OCI-LY3 (cell line): ENCODE data around the gene TNRC6C.

Experiments used
- H2AFZ ChIP-seq: fragments of 200-600, 300-600 bp; shearing (Covaris generic); 2 replicates; pipeline ENCODE4 v1.6.0; 2014; ENCODE audit warnings: antibody characterized with exemption, low read depth, low read length
- H3K27ac ChIP-seq: fragments of 200-600, 300-600 bp; sonication (generic); 2 replicates; pipeline ENCODE4 v1.5.1; 2014; ENCODE audit warnings: mild to moderate bottlenecking, low read length, moderate library complexity, mixed read lengths
- H3K27me3 ChIP-seq: fragments of 200-600, 300-600 bp; sonication (generic); 2 replicates; pipeline ENCODE4 v1.6.1; 2014; ENCODE audit warnings: low read depth, low read length, mixed read lengths
- H3K36me3 ChIP-seq: fragments of 200-600, 300-600 bp; sonication (generic); replicated peaks from 2 replicates; pipeline ENCODE3; 2014; ENCODE audit warnings: low read depth, low read length, mixed read lengths
- H3K4me1 ChIP-seq: fragments of 300-600, 200-600 bp; sonication (generic); 2 replicates; pipeline ENCODE4 v1.6.1; 2014; ENCODE audit warnings: low read length, mixed read lengths
- H3K4me2 ChIP-seq: fragments of 200-600, 300-600 bp; sonication (generic); 2 replicates; pipeline ENCODE4 v1.6.1; 2014; ENCODE audit warnings: low read length, mixed read lengths
- H3K4me3 ChIP-seq: fragments of 300-600, 200-600 bp; sonication (generic); 2 replicates; pipeline ENCODE4 v1.5.1; 2014; ENCODE audit warnings: antibody characterized with exemption, mild to moderate bottlenecking, low read length, moderate library complexity
- H3K79me2 ChIP-seq: fragments of 300-600, 200-600 bp; shearing (Covaris generic); 2 replicates; pipeline ENCODE4 v1.6.1; 2014; ENCODE audit warnings: mild to moderate bottlenecking, low read length, mixed read lengths
- H3K9ac ChIP-seq: fragments of 300-600, 200-600 bp; shearing (Covaris generic); 2 replicates; pipeline ENCODE4 v1.6.0; 2014; ENCODE audit warnings: mild to moderate bottlenecking, low read length, moderate library complexity
- H3K9me3 ChIP-seq: fragments of 200-600, 300-600 bp; shearing (Covaris generic); 2 replicates; pipeline ENCODE4 v1.6.1; 2014; ENCODE audit warnings: low read length, mixed read lengths; ENCODE audit not compliant: insufficient read depth
- H4K20me1 ChIP-seq: fragments of 200-600, 300-600 bp; sonication (generic); 2 replicates; pipeline ENCODE4 v1.6.1; 2016; ENCODE audit warnings: low read length, mixed read lengths; ENCODE audit not compliant: insufficient read depth
- CTCF ChIP-seq: fragments of 200-600, 300-600 bp; sonication (generic); IDR thresholded peaks from 2 replicates; pipeline ENCODE4 v1.5.1; 2014; ENCODE audit warnings: antibody characterized with exemption, low read length, low read depth
- EZH2phosphoT487 ChIP-seq: fragments of 200-600 bp; shearing (Covaris generic); IDR thresholded peaks from 2 replicates; pipeline ENCODE4 v1.6.1; 2018; ENCODE audit warnings: antibody characterized with exemption, mixed run types, low read depth

Gene TNRC6C

DNA sequence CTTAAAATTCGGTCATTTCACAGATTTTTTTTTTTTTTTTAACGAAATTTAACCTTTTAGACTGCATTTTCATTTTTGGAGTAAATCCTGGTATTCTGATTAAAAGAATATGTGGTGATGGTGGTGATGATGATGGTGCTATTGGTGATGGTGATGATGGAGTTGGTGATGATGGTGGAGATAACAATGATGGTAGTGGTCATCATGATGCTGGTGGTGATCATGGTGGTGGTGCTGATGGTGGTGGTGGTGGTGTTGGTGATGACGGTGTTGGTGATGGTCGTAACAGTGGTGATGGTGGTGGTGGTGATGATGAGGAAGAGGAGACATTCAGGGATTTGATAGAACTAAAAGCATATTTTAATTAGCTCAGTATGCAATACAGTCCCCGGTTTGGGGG, 84.0 kb downstream of the TNRC6C start:
- Histone ChIP-seq H3K79me2 (no peaks in the 10 kb centered on the region), H3K27ac (no peak overlapping the region), H3K9ac (no peak overlapping the region), H2AFZ (no peak overlapping the region), H4K20me1 (no peaks in the 10 kb centered on the region), H3K27me3 (peaks cover 54% of the 10 kb centered on the region), H3K9me3 (no peaks in the 10 kb centered on the region), H3K4me1 (peaks cover 17% of the 10 kb centered on the region), H3K4me3 (no peak overlapping the region), H3K36me3 (no peaks in the 10 kb centered on the region), H3K4me2 (no peak overlapping the region)
- no peak for TF ChIP-seq EZH2phosphoT487
- no peak for TF ChIP-seq CTCF

GRCh38 chr17:78043031-78043430, 84.5 kb downstream of the TNRC6C start:
- H3K9ac ChIP-seq, result no peak overlapping the region
- no peak for TF ChIP-seq CTCF
- TF ChIP-seq EZH2phosphoT487, result no peak
- peaks cover 54% of the 10 kb centered on the region for H3K27me3 ChIP-seq
- no peak overlapping the region for H2AFZ ChIP-seq
- no peak overlapping the region for H3K4me2 ChIP-seq
- H4K20me1 ChIP-seq, result no peaks in the 10 kb centered on the region
- peaks cover 17% of the 10 kb centered on the region for H3K4me1 ChIP-seq
- H3K36me3 ChIP-seq, result no peaks in the 10 kb centered on the region
- no peak overlapping the region for H3K27ac ChIP-seq
- no peaks in the 10 kb centered on the region for H3K79me2 ChIP-seq
- no peak overlapping the region for H3K4me3 ChIP-seq
- H3K9me3 ChIP-seq, result no peaks in the 10 kb centered on the region

DNA sequence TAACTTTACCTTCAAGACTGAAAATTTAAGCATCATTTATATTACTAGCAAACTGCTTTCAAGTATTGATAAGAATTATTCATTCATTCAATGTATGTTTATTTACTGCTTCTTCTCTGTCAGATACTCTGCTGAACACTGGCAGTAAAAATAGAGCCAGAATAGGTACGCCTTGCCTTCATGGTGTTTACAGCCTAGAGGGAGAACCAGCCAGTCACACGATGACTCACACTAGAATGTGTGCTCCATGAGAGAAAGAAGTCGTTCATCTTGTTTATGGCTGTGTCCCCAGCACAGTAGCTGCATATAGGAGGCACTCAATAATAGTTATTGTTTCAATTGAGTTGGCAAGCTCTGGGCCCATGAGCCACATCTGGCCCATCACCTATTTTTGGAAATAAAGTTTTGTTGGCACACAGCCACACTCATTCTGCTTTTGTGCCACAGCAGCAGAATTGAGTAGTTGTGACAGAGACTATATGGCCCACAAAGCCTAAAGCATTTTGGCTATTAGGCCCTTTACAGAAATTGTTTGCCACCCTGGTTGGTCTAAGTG, 85.9 kb downstream of the TNRC6C start:
- Histone ChIP-seq H3K27ac (no peak overlapping the region), H3K4me2 (no peak overlapping the region), H2AFZ (no peak overlapping the region), H3K4me1 (peaks cover 17% of the 10 kb centered on the region), H3K9me3 (no peaks in the 10 kb centered on the region), H3K79me2 (no peaks in the 10 kb centered on the region), H3K27me3 (peaks cover 62% of the 10 kb centered on the region), H3K36me3 (no peaks in the 10 kb centered on the region), H3K4me3 (no peak overlapping the region), H4K20me1 (no peaks in the 10 kb centered on the region), H3K9ac (no peak overlapping the region)
- TF ChIP-seq EZH2phosphoT487 (no peak), CTCF (no peak)

DNA sequence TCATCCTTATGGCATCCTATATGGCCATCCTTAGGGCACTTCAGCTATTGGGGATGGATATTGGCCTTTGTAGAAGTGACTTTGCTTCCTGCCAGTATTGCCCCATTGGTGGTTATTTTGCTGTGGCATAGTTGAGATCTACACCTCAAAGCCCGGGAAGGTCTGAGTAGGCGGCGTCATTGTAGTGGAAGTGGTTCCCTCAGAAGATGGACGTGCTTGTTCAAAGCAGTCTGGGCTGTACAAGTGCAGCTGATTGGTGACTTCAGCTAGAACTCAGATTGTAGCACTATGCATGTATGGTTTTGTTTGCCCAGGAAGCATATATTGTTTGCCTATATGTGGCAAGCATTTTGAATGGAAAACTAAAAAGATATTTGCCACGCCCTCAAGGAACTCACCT, 86.8 kb downstream of the TNRC6C start:
- Histone ChIP-seq H3K79me2 (no peaks in the 10 kb centered on the region), H3K4me3 (no peak overlapping the region), H3K36me3 (no peaks in the 10 kb centered on the region)

More for the DNA sequence above, 86.8 kb downstream of the TNRC6C start:
- H3K4me1 ChIP-seq, result peaks cover 10% of the 10 kb centered on the region; the same call in 1 of the 2 replicates
- H3K4me2 ChIP-seq, result no peak overlapping the region
- no peaks in the 10 kb centered on the region for H4K20me1 ChIP-seq
- H3K9me3 ChIP-seq, result no peaks in the 10 kb centered on the region
- no peak for TF ChIP-seq EZH2phosphoT487
- no peak for TF ChIP-seq CTCF
- H3K27ac ChIP-seq, result no peak overlapping the region
- no peak overlapping the region for H3K9ac ChIP-seq
- peaks cover 68% of the 10 kb centered on the region for H3K27me3 ChIP-seq
- no peak overlapping the region for H2AFZ ChIP-seq
